Stomach smooth muscle (tissue), 2 donors: ENCODE results near the gene TXN.

Source experiments
- H3K27ac ChIP-seq: one replicate; pipeline ENCODE4 v1.7.0; 2013; ENCODE audit warnings: mild to moderate bottlenecking, low read length, inconsistent platforms
- H3K27me3 ChIP-seq, 2 donors: one replicate each; pipeline ENCODE4 v1.7.0; 2013; ENCODE audit warnings: low read length in 2 of 2; ENCODE audit not compliant: insufficient read depth in 2 of 2, control insufficient read depth in 1 of 2
- H3K36me3 ChIP-seq, 2 donors: one replicate each; pipeline ENCODE4 v1.7.0; 2013; ENCODE audit warnings: low read length in 2 of 2; ENCODE audit not compliant: control insufficient read depth in 2 of 2, insufficient read depth in 2 of 2
- H3K4me1 ChIP-seq: one replicate; pipeline ENCODE4 v1.7.0; 2013; ENCODE audit warnings: low read length; ENCODE audit not compliant: control insufficient read depth, insufficient read depth
- H3K4me3 ChIP-seq, 2 donors: one replicate each; pipeline ENCODE4 v1.7.0; 2013; ENCODE audit warnings: low read length in 2 of 2
- H3K9ac ChIP-seq, 2 donors: one replicate each; pipeline ENCODE4 v1.7.0; 2013; ENCODE audit warnings: low read length in 2 of 2, mild to moderate bottlenecking in 1 of 2
- H3K9me3 ChIP-seq, 2 donors: one replicate each; pipeline ENCODE4 v1.7.0; 2013; ENCODE audit warnings: low read length in 2 of 2; ENCODE audit not compliant: control insufficient read depth in 2 of 2
- donor health status: healthy.
- donor health status: Pancreatic carcinoma.

TXN gene

GRCh38 chr9:110244616-110245015 is 11.7 kb downstream of the TXN start:
- Histone ChIP-seq H3K9me3 (no peaks in the 10 kb centered on the region), H3K36me3 (peaks cover 9 to 31% of the 10 kb centered on the region in 2 donors), H3K27ac (no peak overlapping the region)

GRCh38 chr9:110241858-110242321 is 14.4 kb downstream of the TXN start:
- no peaks in the 10 kb centered on the region for H3K9me3 ChIP-seq
- H3K36me3 ChIP-seq, result peaks cover 5 to 21% of the 10 kb centered on the region in 2 donors
- H3K27ac ChIP-seq, result no peak overlapping the region
- no peaks in the 10 kb centered on the region for H3K4me1 ChIP-seq
- H3K4me3 ChIP-seq, result no peak overlapping the region
- no peaks in the 10 kb centered on the region for H3K27me3 ChIP-seq
- H3K9ac ChIP-seq, result no peak overlapping the region

More at GRCh38 chr9:110244616-110245015, 11.7 kb downstream of the TXN start:
- Histone ChIP-seq H3K9ac (no peak overlapping the region), H3K4me3 (no peak overlapping the region), H3K4me1 (no peaks in the 10 kb centered on the region), H3K27me3 (no peaks in the 10 kb centered on the region)

- Histone ChIP-seq H3K4me3 (no peak overlapping the region), H3K36me3 (peaks cover 2 to 17% of the 10 kb centered on the region in 2 donors), H3K9me3 (no peaks in the 10 kb centered on the region), H3K27ac (no peak overlapping the region), H3K4me1 (no peaks in the 10 kb centered on the region), H3K9ac (no peak overlapping the region), H3K27me3 (no peaks in the 10 kb centered on the region)
Measured at GRCh38 chr9:110241260-110241857, 14.9 kb downstream of the TXN start.

- Histone ChIP-seq H3K4me1 (no peaks in the 10 kb centered on the region), H3K27ac (no peak overlapping the region), H3K27me3 (no peaks in the 10 kb centered on the region), H3K9me3 (no peaks in the 10 kb centered on the region), H3K9ac (no peak overlapping the region), H3K4me3 (no peak overlapping the region), H3K36me3 (peaks cover 0 to 13% of the 10 kb centered on the region in 2 donors)
Measured at GRCh38 chr9:110240198-110240597, 16.1 kb downstream of the TXN start.

- no peak overlapping the region for H3K4me3 ChIP-seq
- no peaks in the 10 kb centered on the region for H3K4me1 ChIP-seq
- H3K36me3 ChIP-seq, result no peaks in the 10 kb centered on the region
- H3K9me3 ChIP-seq, result no peaks in the 10 kb centered on the region
- H3K9ac ChIP-seq, result no peak overlapping the region
- H3K27ac ChIP-seq, result no peak overlapping the region
- H3K27me3 ChIP-seq, result no peaks in the 10 kb centered on the region
Measured at GRCh38 chr9:110228321-110228720, 28.0 kb downstream of the TXN start.

GRCh38 chr9:110224583-110224982 is 31.7 kb downstream of the TXN start:
- no peak overlapping the region for H3K9ac ChIP-seq
- H3K4me1 ChIP-seq, result no peaks in the 10 kb centered on the region
- H3K4me3 ChIP-seq, result no peak overlapping the region
- H3K36me3 ChIP-seq, result no peaks in the 10 kb centered on the region
- H3K27me3 ChIP-seq, result no peaks in the 10 kb centered on the region
- H3K9me3 ChIP-seq, result no peaks in the 10 kb centered on the region
- no peak overlapping the region for H3K27ac ChIP-seq

- H3K27ac ChIP-seq, result no peak overlapping the region
- H3K36me3 ChIP-seq, result no peaks in the 10 kb centered on the region
- no peaks in the 10 kb centered on the region for H3K27me3 ChIP-seq
- H3K4me1 ChIP-seq, result no peaks in the 10 kb centered on the region
- no peak overlapping the region for H3K4me3 ChIP-seq
- no peak overlapping the region for H3K9ac ChIP-seq
- no peaks in the 10 kb centered on the region for H3K9me3 ChIP-seq
Measured at GRCh38 chr9:110220809-110221208, 35.5 kb downstream of the TXN start.

GRCh38 chr9:110217656-110218099 is 38.6 kb downstream of the TXN start:
- no peaks in the 10 kb centered on the region for H3K36me3 ChIP-seq
- no peak overlapping the region for H3K9ac ChIP-seq
- H3K4me3 ChIP-seq, result peak overlapping the region in 1 of 2 donors; percentile 15
- H3K4me1 ChIP-seq, result no peaks in the 10 kb centered on the region
- no peak overlapping the region for H3K27ac ChIP-seq
- H3K9me3 ChIP-seq, result no peaks in the 10 kb centered on the region
- no peaks in the 10 kb centered on the region for H3K27me3 ChIP-seq

- Histone ChIP-seq H3K9ac (no peak overlapping the region), H3K4me3 (no peak overlapping the region), H3K27me3 (no peaks in the 10 kb centered on the region), H3K9me3 (no peaks in the 10 kb centered on the region), H3K27ac (no peak overlapping the region), H3K36me3 (no peaks in the 10 kb centered on the region), H3K4me1 (no peaks in the 10 kb centered on the region)
Measured at GRCh38 chr9:110214586-110215355, 41.5 kb downstream of the TXN start.

GRCh38 chr9:110214090-110214489 is 42.2 kb downstream of the TXN start:
- Histone ChIP-seq H3K9ac (no peak overlapping the region), H3K4me1 (no peaks in the 10 kb centered on the region), H3K4me3 (no peak overlapping the region), H3K27me3 (no peaks in the 10 kb centered on the region), H3K27ac (no peak overlapping the region), H3K9me3 (no peaks in the 10 kb centered on the region), H3K36me3 (no peaks in the 10 kb centered on the region)
